ENCODE results near the gene BMAL1.

- no peak for TF ChIP-seq EZH2 (IDR thresholded peaks at IDR 0.05; ENCODE audit: borderline replicate concordance, low read depth, low read length, severe bottlenecking)
- TF ChIP-seq CTCF (IDR thresholded peaks at IDR 0.05; ENCODE audit: borderline replicate concordance, extremely low read depth, low read length, poor library complexity, severe bottlenecking) = no peak
Measured at GRCh38 chr11:13388741-13389140, 111.2 kb downstream of the BMAL1 start.

All from DND-41 (cell line).